Body of pancreas (tissue), 4 donors: ENCODE results near the gene CHMP2B. TPM values are rescaled to one million over a fixed set of nuclear protein-coding genes. Genes with fewer than 3 reads are reported as not detected.

Experiments
- ATAC-seq: fragments of 150-250 bp; one replicate; pipeline ENCODE4 v1.9.1; 2016
- DNase-seq, 4 donors: peaks; one replicate each; pipeline ENCODE4 v3.0.0-alpha.2; 2019
- H3K27ac ChIP-seq, 4 donors: fragments of 200-600 bp; sonication (generic); 1 replicate in 3 of 4; 2 replicates in 1 of 4; pipeline versions ENCODE4 v1.5.1 to v1.6.1; 2016 to 2019; ENCODE audit warnings: mild to moderate bottlenecking in 1 of 4, mixed read lengths in 1 of 4, moderate library complexity in 1 of 4
- H3K27me3 ChIP-seq, 2 donors: fragments of 200-600 bp; sonication (generic); one replicate each; pipeline ENCODE4 v1.6.0; 2016; ENCODE audit warnings: mild to moderate bottlenecking in 1 of 2
- H3K36me3 ChIP-seq, 2 donors: fragments of 200-600 bp; sonication (generic); replicated peaks in 1 of 2; 2 replicates each; pipeline ENCODE4 v1.5.1; 2016; ENCODE audit warnings: low read depth in 2 of 2; ENCODE audit not compliant: insufficient read depth in 1 of 2
- H3K4me1 ChIP-seq: fragments of 200-600 bp; sonication (generic); one replicate; pipeline ENCODE4 v1.6.0; 2016
- H3K4me3 ChIP-seq, 2 donors: fragments of 200-600 bp; sonication (generic); 1 replicate in 1 of 2; 2 replicates in 1 of 2; pipeline ENCODE4 v1.5.1; 2016 to 2019
- H3K9me3 ChIP-seq, 3 donors: fragments of 200-600 bp; sonication (generic); 1 replicate in 2 of 3; 2 replicates in 1 of 3; pipeline ENCODE4 v1.5.1; 2016
- CTCF ChIP-seq, 7 experiments: fragments of 450-650 bp in 4 of 7; fragments of 200-600 bp in 3 of 7; sonication (generic) in 3 of 7; IDR thresholded peaks; one replicate each; pipeline ENCODE4 v1.5.1; 2016 to 2019; ENCODE audit warnings: antibody characterized with exemption in 7 of 7
- POLR2A ChIP-seq, 3 donors: fragments of 450-650 bp; IDR thresholded peaks; one replicate each; pipeline ENCODE4 v1.6.1; 2016; ENCODE audit warnings: antibody characterized with exemption in 3 of 3, mild to moderate bottlenecking in 2 of 3
- WGBS, 2 donors: methylation state at CpG; one replicate each; pipeline ENCODE4 v1.1.5; 2017; 5-methylcytosine and 5-hydroxymethylcytosine counted together
- intact Hi-C: fragments of 100-400 bp; cut with DNase I; formaldehyde crosslinking; loops from one replicate; pipeline ENCODE4 v1.15.1; 2023
- total RNA-seq, 2 donors: library from RNA; depleted of rRNA; stranded (reverse); fragments of >200 nt; gene quantifications; one replicate each; pipeline ENCODE4 v1.1.0, GENCODE V29; 2016

CHMP2B gene
- total RNA-seq, 2 donors from 2014 or later = 22.1 to 33.3 TPM

- Histone ChIP-seq H3K36me3 (no peaks in the 10 kb centered on the region), H3K9me3 (no peaks in the 10 kb centered on the region), H3K27ac (peak overlapping the region in 1 of 4 donors; percentile 52), H3K4me1 (peaks cover 27% of the 10 kb centered on the region), H3K4me3 (no peak overlapping the region), H3K27me3 (no peaks in the 10 kb centered on the region)
- no peak for DNase-seq
- intact Hi-C loops = no loop called here
- TF ChIP-seq CTCF (IDR thresholded peaks at IDR 0.05) = no peak
- no peak for TF ChIP-seq POLR2A (IDR thresholded peaks at IDR 0.05)
- WGBS, 2 donors = 11 to 23% methylated on average over 2 of the region's 2 CpGs
- peak; percentile 72 for ATAC-seq
Observed at GRCh38 chr3:87206070-87206469, 21.0 kb upstream of the CHMP2B start.

GRCh38 chr3:87206635-87207034 lies 20.5 kb upstream of the CHMP2B start:
- TF ChIP-seq CTCF (IDR thresholded peaks at IDR 0.05) (no peak), POLR2A (IDR thresholded peaks at IDR 0.05) (no peak)
- ATAC-seq (no peak), DNase-seq (no peak)
- WGBS, 2 donors = 56 to 60% methylated on average over 1 of the region's 1 CpG
- Histone ChIP-seq H3K27ac (peak overlapping the region in 1 of 4 donors; percentile 52), H3K4me3 (no peak overlapping the region), H3K9me3 (no peaks in the 10 kb centered on the region), H3K27me3 (no peaks in the 10 kb centered on the region), H3K36me3 (no peaks in the 10 kb centered on the region), H3K4me1 (peaks cover 27% of the 10 kb centered on the region)
- intact Hi-C loops = no loop called here

GRCh38 chr3:87207460-87207859 lies 19.6 kb upstream of the CHMP2B start:
- no peak for ATAC-seq
- no peak overlapping the region for H3K27ac ChIP-seq
- H3K9me3 ChIP-seq = no peaks in the 10 kb centered on the region
- no peak for TF ChIP-seq CTCF (IDR thresholded peaks at IDR 0.05)
- TF ChIP-seq POLR2A (IDR thresholded peaks at IDR 0.05) = no peak
- WGBS, 2 donors = 83% methylated on average over 1 of the region's 1 CpG
- H3K4me1 ChIP-seq = peaks cover 27% of the 10 kb centered on the region
- no peaks in the 10 kb centered on the region for H3K36me3 ChIP-seq
- H3K27me3 ChIP-seq = no peaks in the 10 kb centered on the region
- intact Hi-C loops = no loop called here
- DNase-seq = no peak
- no peak overlapping the region for H3K4me3 ChIP-seq

- 3 to 5% methylated on average over 2 of the region's 2 CpGs for WGBS, 2 donors
Observed at GRCh38 chr3:87209111-87209510, 18.0 kb upstream of the CHMP2B start.

More at GRCh38 chr3:87209111-87209510, 18.0 kb upstream of the CHMP2B start:
- intact Hi-C loops = no loop called here
- Histone ChIP-seq H3K36me3 (no peaks in the 10 kb centered on the region), H3K27ac (no peak overlapping the region), H3K9me3 (no peaks in the 10 kb centered on the region), H3K27me3 (no peaks in the 10 kb centered on the region), H3K4me1 (peaks cover 20% of the 10 kb centered on the region), H3K4me3 (no peak overlapping the region)
- no peak for TF ChIP-seq CTCF (IDR thresholded peaks at IDR 0.05)
- TF ChIP-seq POLR2A (IDR thresholded peaks at IDR 0.05) = no peak
- ATAC-seq = no peak
- DNase-seq = no peak
